Vagina (tissue), 2 donors: ENCODE data around the gene PIK3R5.

Source experiments
- CTCF ChIP-seq, 3 experiments: fragments of 450-650 bp in 2 of 3; fragments of 200-600 bp in 1 of 3; sonication (generic) in 1 of 3; IDR thresholded peaks; one replicate each; pipeline ENCODE4 v1.5.1; 2017 to 2019; ENCODE audit warnings: antibody characterized with exemption in 3 of 3, mild to moderate bottlenecking in 2 of 3, moderate library complexity in 2 of 3
- POLR2A ChIP-seq, 2 donors: fragments of 450-650 bp; IDR thresholded peaks; one replicate each; pipeline ENCODE4 v1.6.1; 2017; ENCODE audit warnings: antibody characterized with exemption in 2 of 2, mild to moderate bottlenecking in 2 of 2, moderate library complexity in 2 of 2

- TF ChIP-seq CTCF (IDR thresholded peaks at IDR 0.05) (no peak), POLR2A (IDR thresholded peaks at IDR 0.05) (no peak)
Measured at GRCh38 chr17:9006175-9006767, 40.8 kb upstream of the PIK3R5 start.
